GM21390 (cell line): ENCODE results near the gene ATOSA.

Experiments
- ATAC-seq: cut with Tn5 transposase; IDR thresholded peaks from one replicate; pipeline ENCODE4 v1.9.1; 2021; ENCODE audit not compliant: unreplicated experiment

Gene ATOSA

GRCh38 chr15:52679232-52680040 is at the start of gene ATOSA:
Gene ATOSA, minus strand, starts transcription at chr15:52679388. Its CDS starts 1,367 bp downstream, at chr15:52678021.
- peak; percentile 57 for ATAC-seq

DNA sequence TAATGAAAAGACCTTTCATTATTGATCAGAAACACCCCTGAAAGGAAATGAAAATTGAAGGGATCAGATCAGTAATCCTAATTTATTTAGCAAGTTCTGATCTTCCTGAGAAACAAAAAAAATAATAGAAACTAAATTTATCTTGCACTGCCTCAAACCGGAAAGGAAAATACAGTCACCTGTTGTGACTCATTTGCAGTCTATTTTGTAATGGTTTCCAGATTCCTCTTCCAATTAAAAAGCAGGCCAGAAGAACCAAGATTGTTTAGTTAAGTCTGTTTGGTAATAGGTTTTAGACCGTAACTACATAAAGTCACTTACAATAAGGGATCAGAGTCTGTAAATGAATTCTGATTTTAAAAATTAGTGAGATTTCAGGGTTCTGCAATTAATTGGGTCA is 49.7 kb upstream of the ATOSA start:
- no peak for ATAC-seq

- no peak for ATAC-seq
Measured at GRCh38 chr15:52727815-52728214, 48.6 kb upstream of the ATOSA start.

- no peak for ATAC-seq
Measured at GRCh38 chr15:52726195-52726594, 47.0 kb upstream of the ATOSA start.

DNA sequence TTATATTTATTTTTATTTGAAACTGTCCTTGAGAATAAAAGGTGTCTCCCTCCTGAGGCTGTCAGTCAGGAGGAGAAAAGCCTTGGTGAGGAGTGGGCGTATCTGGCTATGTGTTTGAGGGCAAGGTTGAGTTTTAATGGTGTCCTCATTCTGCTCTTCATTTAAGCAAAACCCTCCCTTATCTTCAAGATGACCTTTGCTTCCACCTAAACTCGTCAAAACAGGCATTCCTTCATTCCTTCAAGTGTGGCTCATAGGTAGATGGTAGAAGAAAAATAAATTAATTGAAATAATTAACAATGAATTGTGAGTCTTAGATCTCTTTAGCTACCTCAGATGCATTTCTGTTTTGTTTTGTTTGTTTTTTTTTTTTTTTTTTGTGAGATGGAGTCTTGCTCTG is 39.4 kb upstream of the ATOSA start:
- ATAC-seq: no peak

GRCh38 chr15:52717924-52718323 is 38.7 kb upstream of the ATOSA start:
- no peak for ATAC-seq

- ATAC-seq: no peak
Measured at GRCh38 chr15:52717481-52717880, 38.3 kb upstream of the ATOSA start.

GRCh38 chr15:52716536-52716935 is 37.3 kb upstream of the ATOSA start:
- no peak for ATAC-seq

DNA sequence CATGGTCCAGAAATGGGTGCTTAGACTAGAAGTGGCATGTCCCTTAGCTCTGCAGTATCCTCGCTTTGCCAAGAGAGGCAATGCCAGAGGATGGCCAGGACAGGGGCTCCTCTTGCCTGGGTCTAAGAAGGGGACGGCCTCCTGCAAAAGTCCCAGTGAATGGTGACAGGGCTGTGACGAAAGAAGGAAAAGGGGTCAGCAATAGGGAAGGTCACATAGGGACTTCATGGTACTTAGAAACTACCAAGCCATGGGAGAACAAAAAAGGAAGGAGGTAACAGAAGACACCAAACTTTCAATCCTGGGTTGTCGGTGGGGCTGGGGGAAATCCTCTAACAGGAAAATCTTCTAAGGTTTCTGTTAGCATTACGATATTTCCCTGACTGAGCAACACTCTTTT is 36.2 kb upstream of the ATOSA start:
- ATAC-seq: no peak

GRCh38 chr15:52714968-52715367 is 35.8 kb upstream of the ATOSA start:
- ATAC-seq: no peak

DNA sequence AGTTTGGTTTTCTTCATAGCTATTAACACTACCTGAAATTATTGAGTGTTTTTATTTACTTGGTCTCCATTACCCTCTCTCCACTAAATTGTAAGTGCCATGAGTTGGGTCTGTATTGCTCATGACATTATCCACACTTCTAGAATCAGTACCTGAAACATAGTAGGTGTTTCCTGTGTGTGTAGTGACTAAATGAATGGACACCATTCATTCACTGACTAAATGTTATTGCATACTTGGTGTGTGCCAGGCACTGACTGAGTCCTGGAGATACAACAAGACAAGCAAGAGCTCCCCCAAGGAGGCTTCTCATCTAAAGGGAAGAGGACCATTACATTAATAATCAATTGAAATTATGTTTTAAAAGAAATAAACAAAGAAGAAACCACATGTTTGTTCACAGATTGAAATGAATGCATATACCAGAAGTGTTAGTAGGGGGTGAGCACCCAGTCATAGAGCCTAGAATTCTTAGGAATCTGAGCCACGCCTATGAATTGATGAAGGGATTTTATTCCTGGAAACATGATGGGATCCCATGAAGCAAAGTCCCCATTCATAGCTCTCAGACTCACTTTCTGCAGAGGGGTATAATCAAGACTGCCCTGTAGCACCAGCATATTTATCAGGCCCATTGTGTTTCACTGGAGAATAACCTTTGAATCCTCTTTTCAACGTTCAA is 31.7 kb upstream of the ATOSA start:
- ATAC-seq: no peak

- peak; percentile 68 for ATAC-seq
Measured at GRCh38 chr15:52710050-52710707, 31.0 kb upstream of the ATOSA start.

DNA sequence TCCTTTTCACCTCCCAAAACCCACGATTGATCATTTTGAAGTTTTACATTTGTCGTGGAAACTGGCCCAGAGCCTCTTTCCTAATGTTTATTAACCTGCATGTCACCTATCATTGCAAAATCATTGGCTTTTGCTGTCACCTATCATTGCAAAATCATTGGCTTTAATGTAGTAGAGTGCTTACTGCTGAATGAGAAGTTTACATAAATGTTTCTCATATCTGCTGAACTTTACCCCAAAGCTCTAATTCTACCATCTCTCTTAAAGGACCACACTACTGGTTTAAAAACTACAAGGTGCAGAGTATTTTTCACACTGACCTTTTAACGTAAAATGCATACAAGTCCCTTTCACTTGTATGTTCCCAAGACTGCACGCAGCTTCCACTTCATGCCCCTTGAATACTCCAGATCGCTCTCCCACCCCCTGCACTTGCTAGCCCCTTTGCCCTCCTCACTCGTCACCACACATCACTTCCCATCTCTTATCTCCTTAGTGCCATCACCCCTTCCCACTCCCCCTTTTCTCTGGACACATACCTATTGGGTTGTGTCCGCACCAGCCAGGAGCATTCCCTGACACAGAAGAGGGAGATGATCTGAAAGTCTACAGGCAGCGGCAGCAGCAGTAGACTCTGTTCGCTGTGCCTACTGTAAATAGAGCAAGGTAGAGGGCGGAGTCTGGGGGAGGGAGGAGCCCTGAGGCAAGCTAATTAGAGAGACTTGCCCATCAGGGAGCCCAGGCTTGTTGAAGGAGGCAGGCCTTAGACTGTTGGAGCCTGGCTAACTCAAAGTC is 30.2 kb upstream of the ATOSA start:
- ATAC-seq: peak; percentile 69

DNA sequence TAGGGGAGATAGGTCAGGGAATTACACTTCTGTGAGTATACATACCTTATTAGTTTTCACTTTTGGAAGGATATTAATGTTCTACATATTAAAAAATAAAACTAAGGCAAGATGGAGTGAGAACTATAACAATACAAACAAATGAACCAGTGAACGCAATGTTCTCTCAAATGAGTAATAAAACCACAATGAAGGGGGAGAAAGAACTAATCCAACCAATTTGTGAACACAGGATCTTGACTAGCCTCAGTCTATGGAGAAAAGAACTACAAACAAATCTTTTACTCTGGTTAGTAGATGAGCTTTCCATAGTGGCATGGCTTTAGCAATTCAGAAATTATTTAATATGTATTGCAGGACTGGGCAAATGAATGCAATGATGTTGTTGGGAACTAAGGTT is 26.9 kb upstream of the ATOSA start:
- no peak for ATAC-seq

DNA sequence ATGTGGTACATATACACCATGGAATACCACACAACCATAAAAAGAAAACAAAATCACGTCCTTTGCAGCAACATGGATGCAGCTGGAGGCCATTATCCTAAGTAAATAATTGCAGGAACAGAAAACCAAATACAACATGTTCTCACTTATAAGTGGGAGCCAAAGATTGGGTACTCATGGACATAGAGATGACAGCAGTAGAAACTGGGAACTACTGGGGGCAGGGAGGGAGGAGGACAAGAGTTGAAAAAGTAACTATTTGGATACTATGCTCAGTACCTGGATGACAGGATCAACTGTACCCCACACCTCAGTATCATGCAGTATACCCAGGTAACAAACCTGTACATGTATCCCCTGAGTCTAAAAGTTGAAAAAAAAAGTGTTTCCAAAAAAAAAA is 23.2 kb upstream of the ATOSA start:
- no peak for ATAC-seq

DNA sequence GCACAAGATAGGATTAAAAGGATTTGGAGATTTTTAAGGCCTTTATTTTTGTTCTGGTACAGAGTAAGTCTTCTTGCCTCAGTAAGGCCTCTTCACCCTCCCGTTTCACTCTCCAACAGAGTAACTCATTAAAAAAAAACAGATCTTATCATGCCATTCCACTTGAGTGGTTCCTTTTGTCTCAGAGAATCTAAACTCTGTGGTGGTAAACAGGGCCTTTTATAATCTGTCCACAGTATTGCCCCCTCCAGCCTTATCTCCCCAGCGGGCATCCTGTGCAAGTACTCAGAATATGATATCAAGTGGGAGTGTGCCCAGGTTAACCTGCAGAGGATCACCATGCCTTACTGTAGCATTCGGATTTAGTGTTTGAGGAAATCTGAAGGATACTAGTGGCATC is 20.3 kb upstream of the ATOSA start:
- ATAC-seq: no peak

- ATAC-seq: no peak
Measured at GRCh38 chr15:52698514-52698913, 19.3 kb upstream of the ATOSA start.

- no peak for ATAC-seq
Measured at GRCh38 chr15:52697051-52697450, 17.9 kb upstream of the ATOSA start.

- no peak for ATAC-seq
Measured at GRCh38 chr15:52695154-52695553, 16.0 kb upstream of the ATOSA start.

- ATAC-seq: no peak
Measured at GRCh38 chr15:52689562-52689961, 10.4 kb upstream of the ATOSA start.

DNA sequence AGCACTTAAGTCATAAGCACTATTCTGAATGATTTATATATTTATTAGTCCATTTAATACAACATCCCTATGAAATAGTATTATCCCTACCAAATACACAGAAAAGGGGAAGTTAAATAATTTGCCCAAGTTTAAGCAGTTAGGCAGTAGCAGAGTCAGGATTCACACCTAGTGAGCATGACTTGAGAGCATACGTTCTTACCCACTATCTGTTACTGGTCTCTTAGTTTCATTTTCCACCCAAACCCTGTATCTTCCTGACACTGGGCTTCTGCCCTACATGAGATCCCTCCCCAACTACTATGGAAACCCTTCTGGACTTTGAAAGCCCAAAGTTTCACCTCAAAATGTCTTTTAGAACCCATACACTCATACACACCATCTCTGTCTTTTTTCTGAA is 4.4 kb upstream of the ATOSA start:
- ATAC-seq: peak; percentile 62
